ENCODE results near the gene PLEKHG7.

- no peak for TF ChIP-seq POLR2A (IDR thresholded peaks at IDR 0.05)
- TF ChIP-seq CTCF (IDR thresholded peaks at IDR 0.05) = no peak
Observed at GRCh38 chr12:92745856-92746550, 43.2 kb downstream of the PLEKHG7 start.

All from body of pancreas (tissue), 4 donors.